Fibroblast of mammary gland (primary cell): ENCODE data around the gene INO80.
A peak's percentile ranks its signal among the peaks of the same experiment; 100 is the strongest.

Experiments used
- DNase-seq: peaks from one replicate; pipeline ENCODE4 v3.0.0-alpha.2; 2010; ENCODE audit warnings: low read depth
- H3K4me3 ChIP-seq: 2 replicates; pipeline ENCODE4 v1.5.1; 2011; ENCODE audit warnings: low read depth, mild to moderate bottlenecking, low read length, moderate library complexity; ENCODE audit not compliant: control insufficient read depth
- TF ChIP-seq, protein P1 (sequence below): conservative IDR thresholded peaks from 2 replicates; pipeline ENCODE4 v1.5.1; 2011; ENCODE audit warnings: low read depth, low read length, inconsistent platforms; ENCODE audit not compliant: control insufficient read depth, insufficient read depth

The INO80 gene

DNA sequence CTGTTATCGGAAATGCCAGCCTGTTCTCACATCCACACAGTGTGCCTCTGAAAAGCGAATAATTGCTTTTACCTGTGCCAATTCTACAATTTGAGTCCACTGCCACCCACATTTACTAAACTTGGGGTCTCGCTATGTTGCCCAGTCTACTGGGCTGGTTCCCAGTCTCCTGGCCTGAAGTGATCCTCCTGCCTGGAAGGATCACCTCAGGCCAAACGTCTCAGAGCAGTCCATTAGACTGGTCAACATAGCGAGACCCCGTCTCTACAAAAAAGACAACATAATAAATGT is 827 bp upstream of the INO80 start:
- DNase-seq, result no peak
- peak overlapping the region; percentile 95 for H3K4me3 ChIP-seq
- TF ChIP-seq, protein P1, sequence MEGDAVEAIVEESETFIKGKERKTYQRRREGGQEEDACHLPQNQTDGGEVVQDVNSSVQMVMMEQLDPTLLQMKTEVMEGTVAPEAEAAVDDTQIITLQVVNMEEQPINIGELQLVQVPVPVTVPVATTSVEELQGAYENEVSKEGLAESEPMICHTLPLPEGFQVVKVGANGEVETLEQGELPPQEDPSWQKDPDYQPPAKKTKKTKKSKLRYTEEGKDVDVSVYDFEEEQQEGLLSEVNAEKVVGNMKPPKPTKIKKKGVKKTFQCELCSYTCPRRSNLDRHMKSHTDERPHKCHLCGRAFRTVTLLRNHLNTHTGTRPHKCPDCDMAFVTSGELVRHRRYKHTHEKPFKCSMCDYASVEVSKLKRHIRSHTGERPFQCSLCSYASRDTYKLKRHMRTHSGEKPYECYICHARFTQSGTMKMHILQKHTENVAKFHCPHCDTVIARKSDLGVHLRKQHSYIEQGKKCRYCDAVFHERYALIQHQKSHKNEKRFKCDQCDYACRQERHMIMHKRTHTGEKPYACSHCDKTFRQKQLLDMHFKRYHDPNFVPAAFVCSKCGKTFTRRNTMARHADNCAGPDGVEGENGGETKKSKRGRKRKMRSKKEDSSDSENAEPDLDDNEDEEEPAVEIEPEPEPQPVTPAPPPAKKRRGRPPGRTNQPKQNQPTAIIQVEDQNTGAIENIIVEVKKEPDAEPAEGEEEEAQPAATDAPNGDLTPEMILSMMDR, result no peak

DNA sequence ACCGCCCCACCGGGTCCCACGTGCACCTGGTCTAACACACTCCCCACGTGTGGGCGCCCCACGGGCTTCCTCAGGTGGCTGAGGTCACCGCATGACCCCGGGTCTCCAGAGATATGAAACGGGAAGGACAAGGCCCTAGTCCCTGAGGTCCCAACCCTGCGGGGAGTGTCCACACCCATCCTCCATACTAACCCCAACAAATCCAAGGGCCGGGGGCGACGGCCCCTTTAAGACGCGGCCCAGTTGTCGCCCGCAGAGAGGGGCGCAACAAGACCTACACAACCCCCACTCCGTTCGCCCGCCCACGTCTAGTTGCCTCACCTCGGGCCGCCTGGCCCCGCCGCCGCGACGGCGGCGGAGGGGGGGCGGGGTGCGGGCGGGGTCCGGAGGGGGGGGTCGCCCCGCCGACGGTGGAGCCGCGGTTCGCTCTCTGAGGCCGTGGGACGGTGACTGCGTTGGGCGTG is 396 bp downstream of the INO80 start:
- peak overlapping the region; percentile 95 for H3K4me3 ChIP-seq
- TF ChIP-seq, protein P1, result no peak
- peak; percentile 52 for DNase-seq

DNA sequence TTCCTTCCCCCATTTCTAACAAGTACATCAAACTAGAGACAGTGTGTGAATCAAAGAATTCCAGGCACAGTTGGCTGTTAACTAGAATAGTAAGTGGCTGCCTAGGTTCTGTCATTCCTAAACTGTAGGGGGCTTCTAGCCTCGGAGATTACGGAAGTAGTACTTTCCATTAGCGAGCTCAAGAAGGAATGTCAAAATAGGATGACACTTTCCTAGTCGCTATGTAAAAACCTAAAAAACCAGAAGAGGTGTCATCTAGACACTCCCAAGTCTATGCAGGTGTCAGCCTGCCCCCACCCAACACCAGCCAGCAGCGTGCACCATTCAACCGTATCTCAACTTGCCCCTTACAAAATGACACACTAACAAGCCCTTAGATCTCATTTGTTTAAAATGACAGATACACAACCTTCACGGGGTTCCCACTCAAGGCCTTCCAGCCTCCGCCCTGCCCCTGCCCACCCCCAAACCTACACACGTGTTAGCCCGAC is 874 bp downstream of the INO80 start:
- peak overlapping the region; percentile 95 for H3K4me3 ChIP-seq
- peak; percentile 40 for DNase-seq
- TF ChIP-seq, protein P1, result peak; percentile 24

DNA sequence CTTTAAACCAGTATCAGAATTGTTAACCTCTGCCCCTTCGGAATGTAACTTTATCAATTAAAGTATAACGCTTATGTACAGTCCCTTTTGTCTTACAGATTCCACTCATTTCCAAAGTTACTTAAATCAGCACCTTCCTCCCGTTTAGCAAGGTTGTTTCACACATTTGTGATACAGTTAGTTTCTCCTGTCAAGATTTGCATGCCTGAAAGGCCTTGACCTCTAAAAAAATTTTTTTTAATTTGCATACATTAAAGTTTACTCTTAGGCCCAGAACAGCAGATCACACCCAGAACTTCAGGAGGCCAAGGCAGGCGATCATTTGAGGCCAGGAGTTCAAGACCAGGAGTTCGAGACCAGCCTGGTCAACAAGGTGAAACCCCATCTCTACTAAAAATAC is 9.1 kb downstream of the INO80 start:
- TF ChIP-seq, protein P1, result no peak
- no peak overlapping the region for H3K4me3 ChIP-seq
- DNase-seq, result no peak

DNA sequence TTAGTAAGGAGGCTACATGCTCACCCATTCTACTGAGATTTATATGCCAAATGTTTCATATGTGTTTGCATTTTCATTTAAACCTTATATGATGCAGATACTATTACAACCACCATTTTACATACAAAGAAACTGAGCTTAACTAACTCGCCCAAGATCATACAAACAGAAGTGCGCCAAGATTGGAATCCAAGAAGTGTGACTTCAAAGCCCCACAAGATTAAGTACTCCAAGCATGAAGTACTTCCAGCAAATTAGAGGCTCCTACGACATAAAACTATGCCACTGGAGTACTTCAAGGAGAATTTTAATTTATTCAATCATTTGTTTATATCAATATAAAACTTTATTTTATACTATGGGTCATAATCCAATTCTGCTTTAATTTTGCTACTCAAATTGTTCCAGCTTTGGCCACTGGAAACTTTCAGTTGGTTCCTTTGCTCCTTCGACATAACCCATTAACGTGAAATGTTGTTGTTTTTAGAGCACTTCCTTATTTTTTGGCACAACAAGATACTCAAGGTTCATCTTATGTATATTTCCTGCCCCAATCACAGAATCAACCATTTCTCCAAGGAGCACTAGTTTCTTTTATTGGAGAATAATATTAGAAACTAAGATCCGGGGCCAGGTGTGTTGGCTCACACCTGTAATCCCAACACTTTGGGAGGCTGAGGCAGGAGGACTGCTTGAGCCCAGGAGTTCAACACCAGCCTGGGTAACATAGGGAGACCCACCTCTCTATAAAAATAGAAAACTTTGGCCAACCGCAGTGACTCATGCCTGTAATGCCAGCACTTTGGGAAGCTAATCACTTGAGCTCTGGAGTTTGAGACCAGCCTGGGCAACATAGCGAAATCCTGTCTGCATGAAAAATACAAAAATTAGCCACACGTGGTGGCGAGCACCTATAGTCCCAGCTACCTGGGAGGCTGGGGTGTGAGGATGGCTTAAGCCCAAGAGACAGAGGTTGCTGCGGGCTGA is 10.4 kb downstream of the INO80 start:
- no peak for DNase-seq
- TF ChIP-seq, protein P1, result no peak
- H3K4me3 ChIP-seq, result no peak overlapping the region

DNA sequence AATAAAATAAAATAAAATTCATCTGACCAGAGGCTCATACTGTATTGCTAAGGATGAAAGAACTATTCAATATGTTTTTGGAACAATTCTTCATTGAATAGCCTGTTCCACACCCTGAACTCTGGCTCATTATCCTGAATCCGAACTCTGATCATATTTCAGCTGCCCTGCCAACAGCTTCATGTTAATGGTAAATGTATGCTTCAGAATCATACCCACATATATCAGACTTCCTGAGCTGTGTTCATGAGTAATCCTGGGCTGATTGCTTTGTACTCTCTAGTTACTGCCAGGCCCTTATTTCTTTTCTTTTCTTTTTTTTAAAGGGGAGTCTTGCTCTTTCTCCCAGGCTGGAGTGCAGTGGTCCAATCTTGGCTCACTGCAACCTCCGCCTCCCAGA is 11.8 kb downstream of the INO80 start:
- peak; percentile 75 for DNase-seq
- TF ChIP-seq, protein P1, result no peak
- H3K4me3 ChIP-seq, result no peak overlapping the region

DNA sequence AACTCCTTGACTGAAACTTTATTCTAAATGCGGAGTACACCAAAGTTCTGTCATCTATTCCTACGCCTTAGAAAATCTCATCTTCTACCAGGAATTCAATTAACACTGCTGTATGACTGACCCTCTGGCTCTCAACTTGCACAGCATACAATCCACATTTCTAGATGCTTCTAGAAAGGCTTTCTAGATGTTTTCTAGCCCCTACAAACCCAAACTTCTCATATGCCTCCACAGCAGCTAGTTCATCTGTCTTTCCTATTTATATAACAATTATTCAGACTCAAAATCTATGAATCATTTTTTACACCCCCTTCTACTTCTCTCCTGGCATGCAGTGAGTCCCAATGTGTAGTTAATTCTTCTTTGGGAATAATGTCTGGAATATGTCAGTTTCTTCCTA is 13.2 kb downstream of the INO80 start:
- no peak for DNase-seq
- no peak overlapping the region for H3K4me3 ChIP-seq

More for the DNA sequence above, 13.2 kb downstream of the INO80 start:
- TF ChIP-seq, protein P1, result no peak
